Measurements from ENCODE around the gene PWWP2A. TPM values are rescaled to one million over a fixed set of nuclear protein-coding genes. Genes with fewer than 3 reads are reported as not detected.

PWWP2A gene
- total and polyA plus RNA-seq, 2 of the 8 experiments (the other 6 are each of a cell fraction or from before 2014, with no cell fraction given) = 18.5 to 63.0 TPM

DNA sequence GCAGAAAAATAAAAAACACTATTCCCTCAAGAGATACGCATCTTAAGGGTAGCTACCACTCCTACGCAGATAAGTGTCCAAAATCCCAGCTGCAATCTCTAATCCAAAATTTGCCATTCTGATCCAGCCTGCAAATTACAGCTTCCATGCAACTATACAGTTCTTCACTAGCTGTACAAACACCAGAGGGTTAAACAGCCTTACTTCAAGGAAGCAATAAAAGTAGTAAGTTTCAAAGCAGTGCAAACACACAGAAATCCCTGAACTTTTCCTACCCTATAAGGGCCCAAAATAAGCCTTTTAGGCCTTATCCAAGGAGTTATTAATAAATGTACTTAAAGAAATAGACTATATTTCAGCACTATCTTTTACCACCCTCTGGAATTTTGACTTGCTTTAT, 39.5 kb downstream of the PWWP2A start:
- Histone ChIP-seq H3K4me3 (ENCODE audit: extremely low read depth in 1 of 4, insufficient read depth in 2 of 4, low read depth in 3 of 4, low read length in 4 of 4) (no peak overlapping the region), H3K79me2 (ENCODE audit: control insufficient read depth in 1 of 2, insufficient read depth in 2 of 2, low read length in 2 of 2) (no peaks in the 10 kb centered on the region; a peak in 1 of 4 replicates), H4K91ac (replicated peaks; ENCODE audit: insufficient read length, low read length) (no peak overlapping the region), H3K4me2 (ENCODE audit: insufficient read depth in 1 of 2, low read depth in 2 of 2, low read length in 2 of 2) (no peak overlapping the region), H3K4ac (replicated peaks; ENCODE audit: insufficient read length, low read depth, low read length) (no peak overlapping the region), H3K27me3 (replicated peaks in 1 of 4; ENCODE audit: control insufficient read depth in 3 of 4, extremely low read depth in 1 of 4, insufficient read depth in 3 of 4, low read length in 3 of 4) (no peaks in the 10 kb centered on the region), H3K9ac (replicated peaks in 1 of 4; ENCODE audit: extremely low read depth in 1 of 4, low read depth in 3 of 4, low read length in 3 of 4) (no peak overlapping the region), H2BK120ac (replicated peaks; ENCODE audit: low read depth, low read length) (no peak overlapping the region), H3K56ac (replicated peaks; ENCODE audit: insufficient read length, low read depth, low read length) (no peak overlapping the region), H2BK12ac (ENCODE audit: low read depth, low read length) (no peak overlapping the region), H4K20me1 (replicated peaks in 1 of 2; ENCODE audit: control insufficient read depth in 1 of 2, insufficient read depth in 2 of 2, low read length in 2 of 2) (no peaks in the 10 kb centered on the region), H3K79me1 (ENCODE audit: low read depth, low read length) (no peaks in the 10 kb centered on the region; the same call in 1 of the 2 replicates), H2BK20ac (ENCODE audit: low read length) (no peak overlapping the region), H2BK15ac (ENCODE audit: low read length) (no peak overlapping the region), H4K5ac (ENCODE audit: insufficient read length, low read depth, low read length) (no peak overlapping the region), H3K4me1 (replicated peaks in 1 of 4; ENCODE audit: control insufficient read depth in 3 of 4, insufficient read depth in 4 of 4, low read length in 3 of 4) (peaks cover 0 to 10% (median 0%) of the 10 kb centered on the region in 4 experiments; a peak in 2 of 7 replicates), H3K23me2 (ENCODE audit: low read depth, low read length) (no peaks in the 10 kb centered on the region), H3K14ac (ENCODE audit: insufficient read length) (no peak overlapping the region), H3K36me3 (ENCODE audit: control insufficient read depth in 2 of 4, insufficient read depth in 4 of 4, low read length in 3 of 4) (peaks cover 0 to 18% (median 10%) of the 10 kb centered on the region in 4 experiments; a peak in 5 of 8 replicates), H3K18ac (ENCODE audit: extremely low read depth, low read length) (no peak overlapping the region), H3K27ac (ENCODE audit: low read depth, low read length) (no peak overlapping the region), H4K8ac (ENCODE audit: extremely low read depth, insufficient read depth, low read length) (no peak overlapping the region), H3K9me3 (ENCODE audit: insufficient read depth in 2 of 2, low read depth in 1 of 2, low read length in 1 of 2) (no peaks in the 10 kb centered on the region), H2AK5ac (ENCODE audit: low read depth, low read length) (no peak overlapping the region), H3K23ac (ENCODE audit: insufficient read length) (no peak overlapping the region), H2AFZ (ENCODE audit: low read length) (no peak overlapping the region), H2BK5ac (ENCODE audit: low read depth, low read length) (no peak overlapping the region)
- ChIA-PET CTCF (ENCODE audit: partially characterized antibody) (interaction anchor here (0.6 to 3.6 kb wide), 15 partner anchors 11 to 264 kb away, joined by 3 to 52 read pairs (median 8); no protein-coding TSS in a partner anchor), POLR2A (ENCODE audit: partially characterized antibody) (interaction anchor here (1.0 to 1.9 kb wide), 3 partner anchors 10 to 118 kb away, joined by 4 to 8 read pairs (median 6); no protein-coding TSS in a partner anchor)
- FAIRE-seq (no peak), DNase-seq (ENCODE audit: low read depth in 1 of 2, low spot score in 2 of 2) (no peak)
- WGBS, 2 experiments (ENCODE audit: extremely low coverage in 1 of 2, insufficient coverage in 1 of 2, insufficient read length in 1 of 2, insufficient replicate concordance in 2 of 2, low coverage in 1 of 2, low lambda C conversion rate in 2 of 2, missing lambda C conversion rate in 1 of 2) = 94% methylated on average over 2 of the region's 2 CpGs; no CpG with 5 or more reads in 1 of the 2 experiments
- no peak for TF ChIP-seq PHF8 (conservative IDR thresholded peaks at IDR 0.05; ENCODE audit: low read depth, low read length)
